ENCODE data around the gene RERG. TPM values are rescaled to one million over a fixed set of nuclear protein-coding genes. Genes with fewer than 3 reads are reported as not detected.

Gene RERG
- total RNA-seq, 1 experiment from 2014 or later, result not detected

- CTCF ChIA-PET, result no interaction called here
- Histone ChIP-seq H3K36me3 (ENCODE audit: control insufficient read depth, insufficient read depth, low read length) (no peaks in the 10 kb centered on the region), H3K4me3 (ENCODE audit: low read depth, low read length) (no peak overlapping the region), H3K9me3 (no peaks in the 10 kb centered on the region), H3K4me1 (no peaks in the 10 kb centered on the region), H3K27me3 (replicated peaks; ENCODE audit: control insufficient read depth, insufficient read depth, low read length) (no peaks in the 10 kb centered on the region)
- Mint-ChIP-seq H3K4me1 (ENCODE audit: low read depth, unreplicated experiment) (no peaks in the 10 kb centered on the region), H3K27ac (ENCODE audit: unreplicated experiment) (no peak overlapping the region), H3K4me3 (ENCODE audit: unreplicated experiment) (no peak overlapping the region), H3K9me3 (ENCODE audit: unreplicated experiment) (no peaks in the 10 kb centered on the region), H3K27me3 (ENCODE audit: insufficient read depth, unreplicated experiment) (peaks cover 9% of the 10 kb centered on the region), H3K36me3 (ENCODE audit: insufficient read depth, unreplicated experiment) (no peaks in the 10 kb centered on the region)
- no peak for DNase-seq
- no peak for TF ChIP-seq CTCF (IDR thresholded peaks at IDR 0.05; ENCODE audit: insufficient read depth in 1 of 2, low read depth in 1 of 2, low read length in 1 of 2, severe bottlenecking in 1 of 2, unreplicated experiment in 1 of 2)
- no TSS peak for BruUV-seq (replicated peaks)
- intact Hi-C loops (cut with micrococcal nuclease; ENCODE audit: unreplicated experiment), result no loop called here
- POLR2A ChIA-PET, result no interaction called here
These were observed 26.5 kb downstream of the RERG start for GRCh38 chr12:15194456-15195368.

DNA sequence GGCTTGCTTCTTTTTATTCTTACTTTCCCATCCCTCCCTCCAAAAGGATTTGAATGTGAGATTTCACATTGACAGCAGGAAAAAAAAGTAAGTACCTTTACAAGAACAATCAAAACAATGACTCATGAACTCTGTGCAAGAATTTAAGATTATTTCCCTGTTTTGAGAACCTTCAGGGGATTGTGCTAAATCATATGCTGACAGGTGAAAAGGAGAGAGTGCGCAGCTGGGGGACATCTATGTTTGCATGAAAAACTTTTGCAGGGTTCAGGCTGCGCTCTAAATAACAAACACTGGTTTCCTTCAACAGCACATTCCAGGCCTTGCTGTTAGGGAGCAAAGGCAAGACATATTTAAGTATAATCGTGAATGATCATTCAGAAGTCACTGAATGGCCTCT, 27.3 kb downstream of the RERG start:
- Histone ChIP-seq H3K4me3 (ENCODE audit: low read depth, low read length) (no peak overlapping the region), H3K4me1 (no peaks in the 10 kb centered on the region), H3K9me3 (no peaks in the 10 kb centered on the region), H3K36me3 (ENCODE audit: control insufficient read depth, insufficient read depth, low read length) (no peaks in the 10 kb centered on the region), H3K27me3 (replicated peaks; ENCODE audit: control insufficient read depth, insufficient read depth, low read length) (no peaks in the 10 kb centered on the region)
- Mint-ChIP-seq H3K27ac (ENCODE audit: unreplicated experiment) (no peak overlapping the region), H3K36me3 (ENCODE audit: insufficient read depth, unreplicated experiment) (no peaks in the 10 kb centered on the region), H3K9me3 (ENCODE audit: unreplicated experiment) (no peaks in the 10 kb centered on the region), H3K4me3 (ENCODE audit: unreplicated experiment) (no peak overlapping the region), H3K4me1 (ENCODE audit: low read depth, unreplicated experiment) (no peaks in the 10 kb centered on the region), H3K27me3 (ENCODE audit: insufficient read depth, unreplicated experiment) (peaks cover 6% of the 10 kb centered on the region)
- no TSS peak for BruUV-seq (replicated peaks)
- ChIA-PET CTCF (no interaction called here), POLR2A (no interaction called here)
- intact Hi-C loops (cut with micrococcal nuclease; ENCODE audit: unreplicated experiment), result no loop called here
- DNase-seq, result no peak
- no peak for TF ChIP-seq CTCF (IDR thresholded peaks at IDR 0.05; ENCODE audit: insufficient read depth in 1 of 2, low read depth in 1 of 2, low read length in 1 of 2, severe bottlenecking in 1 of 2, unreplicated experiment in 1 of 2)

- Histone ChIP-seq H3K4me1 (no peaks in the 10 kb centered on the region), H3K27me3 (replicated peaks; ENCODE audit: control insufficient read depth, insufficient read depth, low read length) (no peaks in the 10 kb centered on the region), H3K36me3 (ENCODE audit: control insufficient read depth, insufficient read depth, low read length) (no peaks in the 10 kb centered on the region), H3K4me3 (ENCODE audit: low read depth, low read length) (no peak overlapping the region), H3K9me3 (no peaks in the 10 kb centered on the region)
- no peak overlapping the region for H3K4me3 Mint-ChIP-seq (ENCODE audit: unreplicated experiment)
- no peaks in the 10 kb centered on the region for H3K36me3 Mint-ChIP-seq (ENCODE audit: insufficient read depth, unreplicated experiment)
- H3K4me1 Mint-ChIP-seq (ENCODE audit: low read depth, unreplicated experiment), result no peaks in the 10 kb centered on the region
- H3K9me3 Mint-ChIP-seq (ENCODE audit: unreplicated experiment), result no peaks in the 10 kb centered on the region
- intact Hi-C loops (cut with micrococcal nuclease; ENCODE audit: unreplicated experiment), result no loop called here
- TF ChIP-seq CTCF (IDR thresholded peaks at IDR 0.05; ENCODE audit: insufficient read depth in 1 of 2, low read depth in 1 of 2, low read length in 1 of 2, severe bottlenecking in 1 of 2, unreplicated experiment in 1 of 2), result no peak
- ChIA-PET POLR2A (no interaction called here), CTCF (no interaction called here)
- no peak overlapping the region for H3K27ac Mint-ChIP-seq (ENCODE audit: unreplicated experiment)
- BruUV-seq (replicated peaks), result no TSS peak
- peaks cover 6% of the 10 kb centered on the region for H3K27me3 Mint-ChIP-seq (ENCODE audit: insufficient read depth, unreplicated experiment)
- DNase-seq, result no peak
These were observed 28.5 kb downstream of the RERG start for GRCh38 chr12:15192720-15193119.

Measured in Caco-2 (cell line).